Activated T-cell treated with anti-CD3 and anti-CD28 coated beads for 48 hours (primary cell): ENCODE measurements around the gene CNTNAP2.
"Not testable (repeated sequence)": the region's sequence is repeated elsewhere in the genome, so short reads cannot be mapped to it uniquely, and the experiment has no call there.

Experiments
- DNase-seq: peaks from one replicate; pipeline ENCODE4 v3.0.0-alpha.2; 2020; ENCODE audit warnings: low read depth

CNTNAP2 gene

DNA sequence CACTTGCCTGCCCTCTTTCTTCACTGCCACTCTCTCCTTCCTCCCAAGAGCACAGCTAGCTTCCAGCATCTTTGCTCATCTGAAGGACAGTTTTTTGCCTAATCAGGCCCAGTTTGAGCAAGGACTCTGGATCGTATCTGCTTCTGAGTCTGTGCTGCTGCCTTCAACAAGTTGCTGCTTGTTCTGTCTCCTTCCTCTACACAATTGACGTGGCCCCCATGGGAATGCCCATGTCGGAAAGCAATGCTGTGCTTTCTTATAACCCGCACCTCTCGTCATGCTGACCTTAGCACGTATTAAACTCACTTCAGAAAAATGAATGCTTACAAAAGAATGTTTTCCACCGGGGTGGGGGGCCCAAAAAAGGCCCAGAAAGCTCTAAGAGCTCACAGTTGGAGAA, 2149.3 kb downstream of the CNTNAP2 start:
- no peak for DNase-seq

DNA sequence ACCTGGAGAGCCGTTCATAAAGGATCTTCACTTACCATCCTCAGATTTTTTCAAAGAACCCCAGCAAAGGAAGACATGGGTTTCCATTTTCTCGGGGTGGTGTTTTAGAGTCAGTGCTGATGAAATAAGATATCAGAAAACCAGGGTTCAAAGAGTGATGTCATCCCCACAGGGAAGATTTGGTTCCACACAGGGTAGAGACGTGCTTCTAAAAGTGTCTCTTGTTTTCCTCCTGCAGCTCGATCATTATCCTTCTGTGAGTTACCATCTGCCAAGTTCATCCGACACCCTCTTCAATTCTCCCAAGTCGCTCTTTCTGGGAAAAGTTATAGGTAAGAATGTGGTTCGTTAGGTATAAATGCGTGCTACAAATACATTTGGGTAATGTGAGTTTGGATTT, 2150.2 kb downstream of the CNTNAP2 start:
- DNase-seq: no peak

DNA sequence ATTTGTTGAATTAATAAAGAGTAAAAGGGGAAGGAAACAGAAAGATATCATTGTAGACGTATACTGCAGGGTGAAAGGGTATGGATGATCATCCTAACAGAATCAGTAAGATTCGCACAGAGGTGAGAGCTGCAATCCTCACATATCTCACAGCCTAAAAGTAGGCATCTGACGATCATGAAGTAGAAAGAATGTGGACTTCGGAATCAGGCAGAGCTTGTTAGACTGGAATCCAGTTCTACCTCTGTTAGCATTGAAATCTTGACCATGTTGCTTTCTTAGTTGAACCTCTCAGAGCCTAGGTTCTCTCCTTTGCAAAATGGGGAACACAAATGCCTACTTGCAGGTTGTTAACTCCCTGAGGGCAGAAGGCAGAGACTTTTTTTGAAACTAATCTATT, 2154.0 kb downstream of the CNTNAP2 start:
- DNase-seq: no peak

DNA sequence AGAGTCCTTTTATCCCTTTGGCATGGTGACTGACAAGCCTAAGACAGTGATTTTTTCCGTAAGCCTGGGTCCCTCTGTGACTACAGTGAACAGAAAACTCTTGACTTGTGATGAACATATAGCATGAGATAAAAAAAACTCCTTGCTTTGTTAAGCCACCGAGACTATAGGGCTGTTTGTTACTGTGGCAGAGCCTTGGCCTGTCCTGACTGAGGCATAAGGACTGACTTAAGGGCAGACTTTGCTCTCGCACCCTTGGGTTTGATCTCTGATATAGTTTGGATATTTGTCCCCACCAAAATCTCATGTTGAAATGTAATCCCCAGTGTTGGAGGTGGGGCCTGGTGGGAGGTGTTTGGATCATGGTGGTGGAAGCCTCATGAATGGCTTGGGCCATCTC, 2157.5 kb downstream of the CNTNAP2 start:
- no peak for DNase-seq

DNA sequence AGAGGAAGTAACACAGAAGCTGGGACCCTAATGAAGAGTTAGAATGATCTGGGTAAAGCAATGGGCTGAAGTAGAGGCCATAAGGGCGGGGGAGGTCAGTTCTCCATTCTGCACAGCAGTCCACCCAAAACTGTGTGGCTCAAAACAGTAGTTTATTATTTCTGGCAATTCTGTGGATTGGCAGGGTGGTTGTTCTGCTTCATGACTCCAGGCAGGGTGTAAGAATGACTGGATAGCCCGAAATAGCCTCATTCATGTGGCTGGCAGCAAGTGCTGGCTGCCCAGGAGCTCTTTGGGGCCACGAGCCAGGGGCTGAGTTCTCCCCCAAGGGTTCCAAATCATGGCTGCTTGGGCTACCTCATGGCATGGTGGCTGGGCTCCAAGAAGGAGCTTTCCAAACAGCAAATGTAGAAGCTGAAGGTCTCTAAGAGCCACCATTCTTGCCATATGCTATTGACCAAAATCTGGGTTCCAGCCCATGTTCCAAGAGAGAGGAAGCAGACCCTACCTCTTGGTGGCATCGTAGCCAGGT, 2158.8 kb downstream of the CNTNAP2 start:
- no peak for DNase-seq

DNA sequence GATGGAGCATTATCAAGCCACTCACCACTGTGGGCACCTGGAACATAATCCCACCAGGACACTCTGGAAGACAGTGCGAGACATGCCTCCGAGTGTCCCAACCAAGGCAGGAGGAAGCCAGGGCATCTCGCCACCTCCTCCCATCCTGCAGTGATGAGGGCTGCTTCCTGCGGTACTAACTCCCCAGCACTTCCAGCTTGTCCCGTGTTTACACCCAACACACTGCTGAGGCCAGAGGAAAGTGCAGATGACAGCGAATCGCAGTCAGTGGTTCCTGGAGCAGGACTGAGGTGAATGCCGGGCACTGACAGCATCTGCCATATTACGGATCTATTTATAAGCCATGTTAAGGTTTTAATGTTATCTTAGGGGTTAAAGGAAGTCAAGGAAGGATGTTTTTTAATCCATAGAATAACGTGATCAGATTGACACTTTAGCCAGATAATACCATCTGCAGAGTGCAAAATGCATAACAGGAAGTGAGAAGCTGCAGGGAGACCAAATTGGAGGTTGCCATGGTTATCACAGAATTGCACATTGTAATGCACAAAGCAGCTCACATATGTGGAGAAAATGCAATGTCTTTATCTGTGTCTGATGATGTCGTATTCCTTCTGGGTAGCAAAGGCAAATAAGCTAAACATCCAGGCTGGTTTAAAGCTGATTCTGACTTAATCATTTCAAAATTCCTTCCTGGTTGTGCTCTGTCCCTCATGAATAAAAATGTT, 2159.9 kb downstream of the CNTNAP2 start:
- no peak for DNase-seq

DNA sequence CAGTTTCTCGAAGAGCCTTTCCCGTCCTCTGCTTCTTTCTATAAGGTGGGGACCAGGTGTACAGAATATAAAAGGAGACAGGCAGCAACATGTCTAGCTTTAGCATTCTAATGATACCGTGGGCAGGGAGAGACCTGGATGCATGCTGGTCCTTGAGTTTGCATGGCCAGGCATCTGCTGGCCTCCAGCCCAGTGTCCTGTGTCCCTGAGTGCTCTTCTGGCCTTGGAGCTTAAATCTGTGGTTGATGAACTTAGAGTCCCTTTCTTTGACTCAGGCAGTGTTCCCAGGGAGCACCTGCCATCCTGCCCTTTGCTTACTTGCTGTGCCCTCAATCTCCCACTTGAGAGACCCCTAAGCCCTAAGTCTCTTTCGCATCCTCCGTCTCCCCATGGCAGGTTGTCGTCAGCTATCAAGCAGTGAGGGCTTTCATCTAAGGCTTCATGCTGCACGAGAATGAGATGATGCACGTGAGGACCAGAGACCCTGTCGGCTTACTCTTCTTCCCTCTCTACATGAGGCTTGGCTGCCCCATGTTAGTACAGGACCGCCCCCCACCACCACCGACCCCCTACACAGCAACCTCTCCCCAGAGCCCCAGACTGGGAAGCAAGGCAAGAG, 2160.6 kb downstream of the CNTNAP2 start:
- no peak for DNase-seq

DNA sequence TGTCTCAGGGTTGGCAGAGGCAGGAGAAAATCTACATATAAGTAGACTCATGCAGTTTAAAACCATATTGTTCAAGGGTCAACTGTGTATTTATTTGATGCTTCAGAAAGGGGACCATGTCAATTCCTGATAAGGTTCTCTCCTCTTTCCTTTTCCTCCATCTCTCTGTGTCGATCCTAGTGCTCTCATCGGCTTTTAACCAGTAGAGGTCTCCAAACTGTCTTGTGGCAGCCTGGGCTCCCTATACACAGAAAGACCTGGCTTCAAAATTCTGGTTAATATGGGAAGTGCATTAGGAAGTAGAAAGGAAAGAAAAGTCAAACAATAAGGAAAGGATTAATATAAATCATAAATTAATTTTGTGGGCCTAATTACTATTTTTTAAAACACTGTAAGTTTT, 2169.5 kb downstream of the CNTNAP2 start:
- no peak for DNase-seq

DNA sequence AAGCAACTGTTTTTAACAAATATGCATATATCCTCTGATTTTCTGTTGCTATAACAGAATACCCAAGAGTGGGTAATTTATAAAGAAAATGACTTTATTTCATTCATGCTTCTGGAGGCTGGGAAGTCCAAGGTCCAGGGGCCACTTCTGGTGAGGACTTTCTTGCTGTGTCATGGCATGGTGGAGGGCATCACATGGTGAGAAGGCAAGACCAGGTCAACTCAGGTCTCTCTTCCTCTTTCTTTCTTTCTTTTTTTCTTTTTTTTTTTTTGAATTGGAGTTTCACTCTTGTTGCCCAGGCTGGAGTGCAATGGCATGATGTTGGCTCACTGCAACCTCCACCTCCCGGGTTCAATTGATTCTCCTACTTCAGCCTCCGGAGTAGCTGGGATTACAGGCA, 2170.9 kb downstream of the CNTNAP2 start:
- no peak for DNase-seq

DNA sequence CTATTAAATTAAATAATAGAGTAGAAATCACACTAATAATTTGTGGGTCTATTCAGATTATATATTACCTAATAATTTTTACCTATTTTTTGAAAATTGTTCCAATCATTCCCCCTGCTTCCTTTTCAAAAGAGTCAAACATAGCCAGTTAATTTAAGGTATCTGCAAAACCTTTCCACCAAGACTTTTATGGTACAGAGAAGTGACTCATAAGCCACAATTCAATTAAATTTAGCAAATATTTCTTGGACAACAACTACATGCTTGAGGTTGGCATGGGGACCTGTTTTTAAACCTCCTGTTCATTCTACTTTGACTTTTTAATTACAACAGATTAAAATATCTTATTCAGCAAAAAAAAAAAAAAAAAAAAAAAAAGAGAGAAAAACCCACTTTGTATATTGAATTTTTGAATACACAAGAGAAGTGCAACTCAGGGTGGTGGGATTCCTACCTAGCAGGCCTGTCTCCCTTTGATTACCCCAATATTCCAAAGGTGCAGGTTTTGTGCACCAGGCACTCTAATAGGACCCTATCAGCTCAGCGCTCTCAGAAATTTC, 2172.1 kb downstream of the CNTNAP2 start:
- DNase-seq: no peak

DNA sequence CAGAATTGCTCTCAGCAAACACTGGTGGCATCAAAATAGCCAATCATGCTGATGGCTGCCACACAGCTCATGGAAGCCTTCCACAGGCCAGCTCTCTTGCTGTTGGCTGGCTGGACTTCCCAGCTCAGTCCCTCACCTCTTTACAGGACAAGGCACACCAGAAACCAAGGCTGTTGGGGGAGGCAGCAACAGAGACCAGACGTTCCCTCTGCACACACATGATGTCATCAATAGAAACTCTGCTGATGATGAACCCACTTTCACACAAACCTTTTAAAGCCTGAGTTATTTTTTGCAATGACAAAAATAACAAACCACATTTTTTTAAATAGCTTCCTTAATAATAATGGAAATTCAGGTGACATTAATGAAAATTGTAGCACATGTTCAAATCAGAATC, 2173.0 kb downstream of the CNTNAP2 start:
- no peak for DNase-seq

DNA sequence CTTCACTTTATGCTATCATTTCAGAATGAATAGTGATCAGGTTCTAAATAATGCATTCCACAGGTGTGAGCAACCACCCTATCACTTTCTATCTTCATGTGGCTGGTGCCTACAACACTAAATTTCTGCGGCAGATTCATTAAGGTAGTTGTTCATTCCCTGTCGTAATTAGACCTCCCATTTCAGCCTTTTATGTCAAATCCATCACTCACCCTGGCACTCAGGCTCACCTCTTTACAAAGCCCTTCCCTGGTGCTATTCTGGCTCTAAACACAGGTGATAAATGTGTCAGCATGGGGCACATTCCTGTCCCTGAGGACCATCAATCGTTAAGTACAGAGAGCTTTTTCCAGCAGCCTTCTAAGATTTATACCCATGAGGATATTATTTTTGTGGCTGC, 2173.9 kb downstream of the CNTNAP2 start:
- DNase-seq: no peak

DNA sequence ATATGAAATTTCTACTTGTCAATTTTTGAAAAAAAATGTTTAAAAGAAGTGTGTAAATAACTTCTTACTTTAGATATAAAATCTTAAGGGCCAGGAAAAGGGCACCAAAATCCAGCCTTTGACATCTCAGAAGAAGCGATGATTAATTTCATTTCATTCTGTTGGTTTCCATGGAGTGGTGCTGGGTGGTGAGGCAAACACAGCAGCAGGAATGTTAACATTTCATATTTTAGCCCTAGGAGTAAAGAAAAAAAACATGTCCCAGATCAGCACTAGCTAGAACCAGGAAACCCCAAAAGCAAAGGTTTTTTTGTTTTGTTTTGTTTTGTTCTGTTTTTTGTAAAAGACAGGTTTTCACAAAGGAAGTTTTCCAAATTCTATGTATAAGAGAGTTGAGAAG, 2175.2 kb downstream of the CNTNAP2 start:
- DNase-seq: no peak

DNA sequence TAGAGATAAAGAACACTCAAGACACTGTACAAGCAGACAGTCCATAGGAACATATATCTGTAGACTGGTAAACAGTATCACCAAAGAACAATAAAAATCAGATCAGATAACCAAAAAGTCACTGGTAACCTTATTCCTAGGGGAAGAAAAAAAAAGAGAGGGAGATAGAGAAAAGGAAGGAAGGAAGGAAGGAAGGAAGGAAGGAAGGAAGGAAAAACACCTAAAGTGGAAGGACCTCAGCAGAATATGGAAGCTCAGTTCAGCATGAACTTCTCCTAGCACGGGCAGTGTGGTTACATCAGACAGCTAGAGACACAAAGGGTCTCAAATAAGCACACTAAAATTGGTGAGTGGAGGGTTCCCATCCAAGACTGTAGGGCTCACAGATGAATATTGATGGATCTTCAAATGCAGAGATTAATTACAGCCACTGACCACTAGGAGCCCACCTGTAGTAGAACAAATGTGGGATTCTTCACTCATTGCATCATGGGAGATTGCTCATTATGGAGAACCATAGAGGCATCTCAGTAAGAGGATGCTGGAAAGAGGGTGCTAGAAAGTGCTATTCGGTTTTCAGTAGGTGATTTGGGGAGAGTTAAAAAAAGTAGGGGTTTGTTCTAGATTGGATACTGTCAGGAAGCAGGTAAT, 2180.5 kb downstream of the CNTNAP2 start:
- DNase-seq: no peak

DNA sequence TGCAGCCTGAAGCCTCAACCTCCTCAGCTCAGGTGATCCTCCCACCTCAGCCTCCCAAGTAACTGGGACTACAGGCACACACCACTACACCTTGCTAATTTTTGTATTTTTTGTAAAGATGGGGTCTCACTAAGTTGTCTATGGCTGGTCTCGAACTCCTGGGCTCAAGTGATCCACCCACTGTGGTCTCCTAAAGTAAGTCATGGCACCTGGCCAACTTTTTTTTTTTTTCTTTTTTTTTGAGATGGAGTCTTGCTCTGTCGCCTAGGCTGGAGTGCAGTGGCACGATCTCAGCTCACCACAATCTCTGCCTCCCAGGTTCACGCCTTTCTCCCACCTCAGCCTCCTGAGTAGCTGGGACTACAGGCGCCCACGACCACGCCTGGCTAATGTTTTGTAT, 2182.2 kb downstream of the CNTNAP2 start:
- not testable (repeated sequence) for DNase-seq

DNA sequence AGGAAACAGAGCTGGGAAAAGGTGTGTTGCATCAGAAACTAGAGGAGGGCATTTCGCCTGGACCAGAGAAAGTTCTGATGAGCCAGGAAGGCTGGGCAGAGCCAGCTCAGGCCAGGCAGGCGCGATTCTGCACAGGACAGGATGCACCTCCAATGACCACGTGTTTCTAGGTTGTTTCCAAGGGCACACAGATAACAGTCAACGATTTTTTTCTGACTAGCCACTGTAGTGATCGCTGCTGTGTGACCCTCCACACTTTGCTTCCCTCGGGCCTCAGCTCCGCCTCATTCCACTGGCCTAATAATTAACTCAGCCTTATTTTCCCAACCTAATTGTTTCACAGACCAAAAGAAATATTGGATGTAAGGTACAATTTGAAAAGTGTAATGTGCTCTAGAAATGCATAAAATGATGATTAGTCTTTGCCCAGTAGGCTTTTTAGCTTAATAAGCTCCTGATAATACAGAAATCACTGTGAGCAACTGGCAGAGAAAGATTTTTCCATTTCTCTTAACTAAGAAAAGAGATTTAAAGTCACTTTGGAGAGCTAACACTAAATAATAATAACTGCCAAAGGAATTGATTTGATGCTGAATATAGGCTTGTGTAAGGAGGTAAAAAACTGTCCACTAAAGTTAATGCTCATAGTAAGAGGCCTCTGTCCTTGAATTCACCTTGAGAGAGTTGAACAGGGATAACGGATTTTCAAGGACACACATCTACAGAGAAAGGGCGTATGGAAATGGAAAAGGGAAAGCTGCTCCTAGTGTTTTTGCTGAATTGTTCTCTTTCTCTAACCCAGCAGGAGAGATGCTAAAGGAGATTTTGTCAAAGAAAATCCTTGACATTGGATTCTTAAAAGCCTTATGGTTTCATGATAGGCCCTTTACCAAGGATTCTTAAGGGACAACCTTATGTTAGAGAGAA, 2183.0 kb downstream of the CNTNAP2 start:
- DNase-seq: no peak

DNA sequence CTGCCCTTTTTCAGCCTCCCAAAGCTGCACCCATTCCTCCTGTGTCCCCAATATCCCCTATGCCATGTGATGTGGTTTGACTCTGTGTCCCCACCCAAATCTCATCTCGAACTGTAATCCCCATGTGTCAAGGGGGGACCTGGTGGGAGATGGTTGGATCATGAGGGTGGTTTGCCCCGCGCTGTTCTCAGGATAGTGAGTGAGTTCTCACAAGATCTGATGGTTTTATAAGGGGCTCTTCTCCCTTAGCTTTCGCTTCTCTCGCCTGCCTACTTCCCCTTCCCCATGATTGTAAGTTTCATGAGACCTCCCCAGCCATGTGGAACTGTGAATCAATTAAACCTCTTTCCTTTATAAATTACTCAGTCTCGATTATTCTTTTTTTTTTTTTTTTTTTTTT, 2185.8 kb downstream of the CNTNAP2 start:
- not testable (repeated sequence) for DNase-seq

DNA sequence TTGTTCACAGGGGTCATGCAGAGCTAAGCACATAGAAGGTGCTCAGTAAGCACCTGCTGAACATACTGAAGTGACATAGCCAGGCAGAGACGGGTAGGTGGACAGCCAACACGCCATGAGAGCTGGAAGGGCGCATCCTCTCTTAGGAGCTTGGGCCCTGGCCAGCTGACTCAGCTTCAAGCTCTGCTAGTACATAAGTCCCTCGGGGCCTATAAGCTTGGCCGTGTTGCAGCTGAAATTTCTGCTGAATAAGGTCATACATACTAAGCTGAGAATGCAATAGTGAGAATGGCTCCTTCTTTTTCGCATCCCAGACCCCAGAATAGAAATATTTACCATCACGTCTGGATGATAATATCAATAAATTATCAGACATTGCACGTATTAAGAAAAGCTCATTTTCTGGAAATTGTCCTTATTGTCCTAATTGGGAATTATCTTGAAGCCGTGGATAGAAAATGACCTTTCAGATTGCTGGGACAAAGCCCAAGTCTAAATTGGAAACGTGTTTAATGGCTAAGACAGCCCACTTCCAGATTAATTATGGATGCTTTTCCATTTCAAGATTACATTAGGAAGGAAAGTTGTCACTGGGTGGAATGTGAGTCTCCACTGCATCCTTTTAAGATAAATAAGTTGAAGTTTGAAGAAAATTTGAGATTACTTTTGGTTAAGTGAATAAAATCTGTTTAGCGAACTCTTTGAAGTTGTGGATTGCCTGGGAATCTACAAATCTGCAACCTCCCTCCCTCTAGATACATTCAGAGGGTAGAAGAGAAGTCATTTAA, 2186.9 kb downstream of the CNTNAP2 start:
- DNase-seq: no peak

DNA sequence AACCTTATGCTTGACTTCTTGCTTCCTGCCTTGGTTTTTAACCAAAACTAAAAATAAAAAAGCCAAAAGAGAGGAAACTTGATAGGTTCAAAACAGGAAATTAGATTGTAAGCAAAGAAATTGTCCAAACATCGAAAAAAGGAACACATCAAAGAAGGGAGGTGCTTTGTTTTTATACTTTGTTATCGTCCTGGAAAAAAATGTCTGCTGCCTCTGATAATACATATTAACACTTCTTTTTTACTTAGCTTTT, 2187.4 kb downstream of the CNTNAP2 start:
- no peak for DNase-seq

DNA sequence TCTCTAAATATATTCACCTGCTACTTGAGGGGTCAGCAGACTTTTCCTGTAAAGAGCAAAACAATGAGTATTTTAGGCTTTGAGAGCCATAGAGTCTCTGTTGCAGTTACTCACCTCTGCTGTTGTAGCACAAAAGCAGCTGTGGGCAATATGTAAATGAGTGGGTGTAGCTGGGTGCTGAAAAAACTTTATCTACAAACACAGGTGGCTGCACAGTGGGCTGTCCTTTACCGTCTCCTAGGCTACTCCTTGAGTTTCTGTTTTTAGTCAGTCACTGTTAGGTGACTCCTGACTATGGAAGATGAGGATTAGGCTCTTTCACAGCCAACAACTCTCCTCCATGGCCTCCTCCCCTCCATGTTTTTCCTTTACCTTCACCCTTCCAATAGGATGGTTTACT, 2187.9 kb downstream of the CNTNAP2 start:
- no peak for DNase-seq

DNA sequence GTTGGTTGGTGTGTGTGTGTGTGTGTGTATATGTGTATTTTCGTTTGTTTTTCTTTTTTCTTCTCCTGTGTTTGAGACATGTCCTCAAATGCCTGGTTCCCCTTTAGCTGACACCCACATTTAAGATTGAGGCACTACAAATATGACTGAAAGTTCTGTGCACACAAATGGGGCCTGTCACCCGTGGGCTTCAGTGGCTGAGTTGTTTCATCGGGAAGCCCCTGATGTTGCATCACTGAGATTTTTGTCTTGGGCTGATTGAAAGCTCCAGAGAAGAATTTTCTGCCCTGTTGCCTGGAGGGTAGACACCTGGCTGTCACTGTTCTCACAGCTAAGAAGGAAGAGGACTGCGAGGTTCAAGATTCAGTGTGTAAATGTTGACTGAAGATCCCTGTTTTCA, 2190.2 kb downstream of the CNTNAP2 start:
- DNase-seq: no peak
